NCI-H1048 (cell line): ENCODE measurements around the gene L2HGDH.
"Not testable (repeated sequence)": the region's sequence is repeated elsewhere in the genome, so short reads cannot be mapped to it uniquely, and the experiment has no call there.

Experiments used
- DNase-seq: peaks from one replicate; lab custom pipeline; 2025; lab: John Stamatoyannopoulos, UW

The L2HGDH gene

GRCh38 chr14:50311972-50312733 is at the start of gene L2HGDH, which contains the start of gene DMAC2L:
TSS of gene L2HGDH (minus strand) at chr14:50312229. CDS start at chr14:50312150, 79 bp downstream.
TSS of gene DMAC2L (plus strand) at chr14:50312324. CDS start at chr14:50321488, 9,164 bp downstream.
- DNase-seq, result peak; percentile 87

GRCh38 chr14:50360851-50361250 is 48.8 kb upstream of the L2HGDH start:
- no peak for DNase-seq

- DNase-seq, result no peak
These were observed 48.1 kb upstream of the L2HGDH start for GRCh38 chr14:50360093-50360492.

- DNase-seq, result no peak
These were observed 47.6 kb upstream of the L2HGDH start for GRCh38 chr14:50359631-50360030.

- DNase-seq, result no peak
These were observed 45.8 kb upstream of the L2HGDH start for GRCh38 chr14:50357753-50358395.

- no peak for DNase-seq
These were observed 45.1 kb upstream of the L2HGDH start for GRCh38 chr14:50357124-50357523.

GRCh38 chr14:50356283-50356682 is 44.3 kb upstream of the L2HGDH start:
- DNase-seq, result not testable (repeated sequence)

GRCh38 chr14:50355692-50356091 is 43.7 kb upstream of the L2HGDH start:
- no peak for DNase-seq

GRCh38 chr14:50354527-50354926 is 42.5 kb upstream of the L2HGDH start:
- DNase-seq, result no peak

- DNase-seq, result no peak
These were observed 41.1 kb upstream of the L2HGDH start for GRCh38 chr14:50353126-50353525.

- no peak for DNase-seq
These were observed 40.6 kb upstream of the L2HGDH start for GRCh38 chr14:50352584-50352983.

GRCh38 chr14:50350975-50351374 is 38.9 kb upstream of the L2HGDH start:
- no peak for DNase-seq

- DNase-seq, result no peak
These were observed 36.9 kb upstream of the L2HGDH start for GRCh38 chr14:50348933-50349332.

- no peak for DNase-seq
These were observed 35.5 kb upstream of the L2HGDH start for GRCh38 chr14:50347521-50347920.

- DNase-seq, result no peak
These were observed 33.9 kb upstream of the L2HGDH start for GRCh38 chr14:50345846-50346422.

GRCh38 chr14:50344876-50345563 is 33.0 kb upstream of the L2HGDH start:
- DNase-seq, result no peak

GRCh38 chr14:50344116-50344775 is 32.2 kb upstream of the L2HGDH start:
- no peak for DNase-seq

- DNase-seq, result no peak
These were observed 31.4 kb upstream of the L2HGDH start for GRCh38 chr14:50343434-50343833.

- DNase-seq, result no peak
These were observed 30.4 kb upstream of the L2HGDH start for GRCh38 chr14:50342221-50343078.

GRCh38 chr14:50340963-50341362 is 28.9 kb upstream of the L2HGDH start:
- no peak for DNase-seq

GRCh38 chr14:50340045-50340444 is 28.0 kb upstream of the L2HGDH start:
- no peak for DNase-seq
